SH-SY5Y (cell line): ENCODE measurements around the gene DOCK9.

Experiments
- GATA2 ChIP-seq: IDR thresholded peaks from 2 replicates; pipeline ENCODE4 v1.6.1; 2011; ENCODE audit warnings: mild to moderate bottlenecking, low read depth, low read length
- GATA3 ChIP-seq: IDR thresholded peaks from 2 replicates; pipeline ENCODE4 v1.6.1; 2011; ENCODE audit warnings: low read depth, mild to moderate bottlenecking, low read length, moderate library complexity

GRCh38 chr13:98794498-98794897 lies 183.4 kb downstream of the DOCK9 start:
- TF ChIP-seq GATA3 (no peak), GATA2 (no peak)
